Stomach (tissue), 4 donors: Measurements from ENCODE around the gene TLCD3A.

Experiments
- EP300 ChIP-seq: sonication (generic); formaldehyde crosslinking; IDR thresholded peaks from one replicate; pipeline ENCODE4 v1.6.1; 2017; ENCODE audit warnings: antibody characterized with exemption
- TF ChIP-seq, protein P1 (sequence below), 7 experiments: fragments of 450-650 bp in 4 of 7; fragments of 200-600 bp in 3 of 7; sonication (generic) in 3 of 7; IDR thresholded peaks; one replicate each; pipeline ENCODE4 v1.5.1; 2016 to 2019; ENCODE audit warnings: antibody characterized with exemption in 7 of 7, control low read depth in 2 of 7, mild to moderate bottlenecking in 1 of 7

DNA sequence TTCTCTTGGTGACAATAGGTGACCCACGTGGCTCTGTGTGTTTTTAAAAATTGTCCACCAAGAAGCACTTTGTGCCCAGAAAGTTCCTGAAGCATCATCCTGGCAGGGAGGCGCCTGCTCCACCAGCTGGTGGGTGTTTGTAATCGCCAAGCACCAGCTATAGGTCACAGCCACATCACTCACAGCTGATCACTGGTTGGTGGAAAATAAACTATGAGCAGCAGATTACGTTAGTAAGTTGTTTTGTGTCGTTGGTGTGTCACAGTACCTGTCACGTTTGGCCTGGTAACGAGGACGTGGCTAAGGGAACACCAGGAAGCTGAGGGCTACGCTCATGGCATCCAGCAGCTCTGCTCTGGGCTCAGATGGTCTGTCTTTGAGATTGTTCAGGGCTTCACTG, 59.9 kb downstream of the TLCD3A start:
- TF ChIP-seq, protein P1, sequence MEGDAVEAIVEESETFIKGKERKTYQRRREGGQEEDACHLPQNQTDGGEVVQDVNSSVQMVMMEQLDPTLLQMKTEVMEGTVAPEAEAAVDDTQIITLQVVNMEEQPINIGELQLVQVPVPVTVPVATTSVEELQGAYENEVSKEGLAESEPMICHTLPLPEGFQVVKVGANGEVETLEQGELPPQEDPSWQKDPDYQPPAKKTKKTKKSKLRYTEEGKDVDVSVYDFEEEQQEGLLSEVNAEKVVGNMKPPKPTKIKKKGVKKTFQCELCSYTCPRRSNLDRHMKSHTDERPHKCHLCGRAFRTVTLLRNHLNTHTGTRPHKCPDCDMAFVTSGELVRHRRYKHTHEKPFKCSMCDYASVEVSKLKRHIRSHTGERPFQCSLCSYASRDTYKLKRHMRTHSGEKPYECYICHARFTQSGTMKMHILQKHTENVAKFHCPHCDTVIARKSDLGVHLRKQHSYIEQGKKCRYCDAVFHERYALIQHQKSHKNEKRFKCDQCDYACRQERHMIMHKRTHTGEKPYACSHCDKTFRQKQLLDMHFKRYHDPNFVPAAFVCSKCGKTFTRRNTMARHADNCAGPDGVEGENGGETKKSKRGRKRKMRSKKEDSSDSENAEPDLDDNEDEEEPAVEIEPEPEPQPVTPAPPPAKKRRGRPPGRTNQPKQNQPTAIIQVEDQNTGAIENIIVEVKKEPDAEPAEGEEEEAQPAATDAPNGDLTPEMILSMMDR (IDR thresholded peaks at IDR 0.05), result no peak
- no peak for TF ChIP-seq EP300
